H9 (cell line): ENCODE data around the gene VILL. TPM values are rescaled to one million over a fixed set of nuclear protein-coding genes. Genes with fewer than 3 reads are reported as not detected.

Experiments used
- DNase-seq: peaks from one replicate; pipeline ENCODE4 v3.0.0-alpha.2; 2017
- H2AFZ ChIP-seq: one replicate; pipeline ENCODE4 v1.6.1; 2013; ENCODE audit warnings: mild to moderate bottlenecking, low read length, control low read depth, moderate library complexity
- H2AK5ac ChIP-seq: 2 replicates; pipeline ENCODE4 v1.6.1; 2013; ENCODE audit warnings: low read length, control low read depth, mixed read lengths; ENCODE audit not compliant: insufficient read length
- H2BK120ac ChIP-seq: one replicate; pipeline ENCODE4 v1.6.1; 2013; ENCODE audit warnings: low read depth, mild to moderate bottlenecking, low read length, control low read depth, inconsistent platforms; ENCODE audit not compliant: poor library complexity, severe bottlenecking
- H2BK12ac ChIP-seq: 2 replicates; pipeline ENCODE4 v1.6.1; 2013; ENCODE audit warnings: low read length, control low read depth, mixed read lengths, low read depth; ENCODE audit not compliant: insufficient read length
- H2BK15ac ChIP-seq: 2 replicates; pipeline ENCODE4 v1.6.1; 2013; ENCODE audit warnings: low read depth, low read length, control low read depth
- H2BK20ac ChIP-seq: one replicate; pipeline ENCODE4 v1.6.1; 2013; ENCODE audit warnings: low read depth, mild to moderate bottlenecking, low read length, control low read depth, inconsistent platforms; ENCODE audit not compliant: poor library complexity, severe bottlenecking
- H2BK5ac ChIP-seq: 2 replicates; pipeline ENCODE4 v1.6.1; 2013; ENCODE audit warnings: low read length, control low read depth, mixed read lengths; ENCODE audit not compliant: insufficient read length
- H3K14ac ChIP-seq: 2 replicates; pipeline ENCODE4 v1.6.1; 2013; ENCODE audit warnings: low read length, control low read depth; ENCODE audit not compliant: insufficient read depth
- H3K18ac ChIP-seq: 2 replicates; pipeline ENCODE4 v1.6.1; 2013; ENCODE audit warnings: low read depth, mild to moderate bottlenecking, mixed read lengths, low read length, control low read depth; ENCODE audit not compliant: insufficient read length
- H3K23ac ChIP-seq: 2 replicates; pipeline ENCODE4 v1.6.1; 2013; ENCODE audit warnings: low read length, control low read depth, mixed read lengths, low read depth; ENCODE audit not compliant: insufficient read length
- H3K23me2 ChIP-seq: 2 replicates; pipeline ENCODE4 v1.6.1; 2013; ENCODE audit warnings: low read depth, mild to moderate bottlenecking, mixed read lengths, low read length, control low read depth; ENCODE audit not compliant: insufficient read length, poor library complexity, severe bottlenecking
- H3K27ac ChIP-seq: 2 replicates; pipeline ENCODE4 v1.5.1; 2013; ENCODE audit warnings: low read length, control low read depth, mixed read lengths, low read depth; ENCODE audit not compliant: insufficient read length
- H3K27me3 ChIP-seq: 2 replicates; pipeline ENCODE4 v1.6.1; 2013; ENCODE audit warnings: low read length, control low read depth, inconsistent platforms; ENCODE audit not compliant: insufficient read depth
- H3K4ac ChIP-seq: 2 replicates; pipeline ENCODE4 v1.6.1; 2013; ENCODE audit warnings: low read depth, mild to moderate bottlenecking, control low read depth, inconsistent platforms, low read length, moderate library complexity
- H3K4me1 ChIP-seq: 2 replicates; pipeline ENCODE4 v1.6.1; 2013; ENCODE audit warnings: low read length, control low read depth, inconsistent platforms; ENCODE audit not compliant: insufficient read depth
- H3K4me2 ChIP-seq: 2 replicates; pipeline ENCODE4 v1.6.1; 2013; ENCODE audit warnings: low read length, control low read depth, mixed read lengths; ENCODE audit not compliant: insufficient read length, insufficient read depth
- H3K56ac ChIP-seq: 2 replicates; pipeline ENCODE4 v1.6.1; 2013; ENCODE audit warnings: low read depth, mild to moderate bottlenecking, mixed read lengths, low read length, control low read depth; ENCODE audit not compliant: insufficient read length
- H3K79me1 ChIP-seq: 2 replicates; pipeline ENCODE4 v1.6.1; 2013; ENCODE audit warnings: low read depth, mild to moderate bottlenecking, moderate library complexity, low read length, control low read depth, inconsistent platforms; ENCODE audit not compliant: insufficient read depth, poor library complexity, severe bottlenecking
- H3K79me2 ChIP-seq: 2 replicates; pipeline ENCODE4 v1.6.1; 2013; ENCODE audit warnings: low read length, control low read depth, inconsistent platforms; ENCODE audit not compliant: insufficient read depth
- H3K9ac ChIP-seq: 2 replicates; pipeline ENCODE4 v1.6.1; 2013; ENCODE audit warnings: low read length, control low read depth, mixed read lengths; ENCODE audit not compliant: insufficient read length; ENCODE audit errors: extremely low read depth
- H3K9me3 ChIP-seq: one replicate; pipeline ENCODE4 v1.6.1; 2013; ENCODE audit warnings: low read depth, low read length, inconsistent platforms; ENCODE audit not compliant: control insufficient read depth
- H3T11ph ChIP-seq: one replicate; pipeline ENCODE4 v1.6.1; 2013; ENCODE audit warnings: mild to moderate bottlenecking, low read length, control low read depth, inconsistent platforms
- H4K20me1 ChIP-seq: one replicate; pipeline ENCODE4 v1.6.1; 2013; ENCODE audit not compliant: control insufficient read depth, insufficient read length, insufficient read depth
- H4K5ac ChIP-seq: 2 replicates; pipeline ENCODE4 v1.6.1; 2013; ENCODE audit warnings: low read depth, mild to moderate bottlenecking, mixed read lengths, low read length, control low read depth; ENCODE audit not compliant: insufficient read length
- H4K8ac ChIP-seq: replicated peaks from 2 replicates; pipeline ENCODE4 v1.6.1; 2013; ENCODE audit warnings: low read length, control low read depth, mixed read lengths, low read depth; ENCODE audit not compliant: insufficient read length
- H4K91ac ChIP-seq: 2 replicates; pipeline ENCODE4 v1.6.1; 2013; ENCODE audit warnings: low read depth, mild to moderate bottlenecking, moderate library complexity, mixed read lengths, low read length, control low read depth; ENCODE audit not compliant: insufficient read length
- H3K27ac Mint-ChIP-seq, 3 experiments: 2 replicates in 2 of 3; 3 replicates in 1 of 3; pipeline ENCODE4 v1.8.0; 2020 to 2021; ENCODE audit warnings: mixed read lengths in 3 of 3, mild to moderate bottlenecking in 1 of 3, moderate library complexity in 1 of 3
- H3K27me3 Mint-ChIP-seq: 2 replicates; pipeline ENCODE4 v1.8.0; 2021; ENCODE audit warnings: low read depth, mild to moderate bottlenecking, moderate library complexity, mixed read lengths
- H3K36me3 Mint-ChIP-seq, 3 experiments: 2 replicates in 2 of 3; 3 replicates in 1 of 3; pipeline ENCODE4 v1.8.0; 2020 to 2021; ENCODE audit warnings: low read depth in 3 of 3, mixed read lengths in 3 of 3; ENCODE audit not compliant: insufficient read depth in 1 of 3
- H3K4me1 Mint-ChIP-seq, 2 experiments: 2 replicates each; pipeline ENCODE4 v1.8.0; 2020; ENCODE audit warnings: mixed read lengths in 2 of 2
- H3K4me3 Mint-ChIP-seq, 2 experiments: 2 replicates in 1 of 2; 3 replicates in 1 of 2; pipeline ENCODE4 v1.8.0; 2020 to 2021; ENCODE audit warnings: mild to moderate bottlenecking in 2 of 2, mixed read lengths in 2 of 2, moderate library complexity in 1 of 2
- H3K9me3 Mint-ChIP-seq, 2 experiments: 2 replicates in 1 of 2; 3 replicates in 1 of 2; pipeline ENCODE4 v1.8.0; 2020; ENCODE audit warnings: mild to moderate bottlenecking in 2 of 2, mixed read lengths in 2 of 2, moderate library complexity in 1 of 2
- CTCF ChIP-seq: fragments of 200-600 bp; sonication (generic); conservative IDR thresholded peaks from 3 replicates; pipeline ENCODE4 v1.8.0; 2021; ENCODE audit warnings: antibody characterized with exemption, mild to moderate bottlenecking
- WGBS: extraction: QIAGEN DNeasy Blood & Tissue Kit; methylation state at CpG from one replicate; pipeline ENCODE4 v1.1.7; 2013; ENCODE audit warnings: missing lambda C conversion rate, low lambda C conversion rate, mixed read lengths; ENCODE audit not compliant: insufficient read length; ENCODE audit errors: extremely low coverage; 5-methylcytosine and 5-hydroxymethylcytosine counted together
- total RNA-seq: library from RNA; stranded (reverse); gene quantifications from 2 replicates; pipeline ENCODE4 v1.2.1, GENCODE V29; 2021

The VILL gene
- total RNA-seq, 1 experiment from 2014 or later, result 3.2 TPM

- Mint-ChIP-seq H3K36me3 (peaks cover 0 to 2% (median 0%) of the 10 kb centered on the region in 3 experiments; a peak in 1 of 7 replicates), H3K27ac (no peak overlapping the region), H3K27me3 (peaks cover 19% of the 10 kb centered on the region), H3K4me1 (peaks cover 17 to 43% of the 10 kb centered on the region in 2 experiments), H3K4me3 (peak overlapping the region; percentile 82 to 86), H3K9me3 (no peaks in the 10 kb centered on the region)
- H3K79me2 ChIP-seq, result no peaks in the 10 kb centered on the region
- H3K4ac ChIP-seq, result no peak overlapping the region
- no peaks in the 10 kb centered on the region for H4K20me1 ChIP-seq
- H3K23me2 ChIP-seq, result no peaks in the 10 kb centered on the region
- no peak overlapping the region for H2BK12ac ChIP-seq
- DNase-seq, result no peak
- H4K8ac ChIP-seq, result no peak overlapping the region
- no peak overlapping the region for H3K9ac ChIP-seq
- H3K9me3 ChIP-seq, result no peaks in the 10 kb centered on the region
- H3K4me2 ChIP-seq, result no peak overlapping the region
- no peak overlapping the region for H3T11ph ChIP-seq
- H2BK5ac ChIP-seq, result no peak overlapping the region
- no peak for TF ChIP-seq CTCF
- H2AFZ ChIP-seq, result no peak overlapping the region
- H2BK15ac ChIP-seq, result no peak overlapping the region
- H3K18ac ChIP-seq, result no peak overlapping the region
- H3K56ac ChIP-seq, result no peak overlapping the region
- no peaks in the 10 kb centered on the region for H3K79me1 ChIP-seq
- no peak overlapping the region for H3K14ac ChIP-seq
- no CpG with 5 or more reads among the region's 6 CpGs for WGBS
- H3K27ac ChIP-seq, result no peak overlapping the region
- no peaks in the 10 kb centered on the region; the same call in 1 of the 2 replicates for H3K4me1 ChIP-seq
- no peak overlapping the region for H2AK5ac ChIP-seq
- no peak overlapping the region for H2BK120ac ChIP-seq
- H3K23ac ChIP-seq, result no peak overlapping the region
- no peaks in the 10 kb centered on the region; the same call in 1 of the 2 replicates for H3K27me3 ChIP-seq
- no peak overlapping the region for H4K91ac ChIP-seq
- no peak overlapping the region for H2BK20ac ChIP-seq
- no peak overlapping the region for H4K5ac ChIP-seq
Measured at GRCh38 chr3:37993460-37993819, 2.9 kb downstream of the VILL start.
